Stimulated activated CD4-positive, alpha-beta T cell treated with anti-CD3 and anti-CD28 coated beads, Interleukin-12 subunit alpha, Interleukin-12 subunit beta, amount 100 ng/mL, for 48 hours (primary cell): ENCODE measurements around the gene BCL3.
A peak's percentile ranks its signal among the peaks of the same experiment; 100 is the strongest.
"Not testable (repeated sequence)": the region's sequence is repeated elsewhere in the genome, so short reads cannot be mapped to it uniquely, and the experiment has no call there.

Experiments
- DNase-seq, 3 donors: peaks; one replicate each; pipeline ENCODE4 v3.0.0-alpha.2; 2020; ENCODE audit warnings: low read depth in 2 of 3, low spot score in 1 of 3

Gene BCL3

DNA sequence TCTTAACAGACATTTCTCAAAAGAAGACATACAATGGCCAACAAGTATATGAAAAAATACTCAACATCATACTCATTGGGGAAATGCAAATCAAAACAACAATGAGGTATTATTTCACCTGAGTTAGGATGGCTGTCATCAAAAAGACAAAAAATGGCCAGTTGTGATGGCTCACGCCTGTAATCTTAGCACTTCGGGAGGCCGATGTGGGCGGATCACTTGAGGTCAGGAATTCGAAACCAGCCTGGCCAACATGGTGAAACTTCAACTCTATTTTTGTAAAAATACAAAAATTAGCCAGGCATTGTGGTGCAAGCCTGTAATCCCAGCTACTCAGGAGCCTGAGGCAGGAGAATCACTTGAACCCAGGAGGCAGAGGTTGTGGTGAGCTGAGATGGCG is 27.6 kb upstream of the BCL3 start:
- no peak for DNase-seq

DNA sequence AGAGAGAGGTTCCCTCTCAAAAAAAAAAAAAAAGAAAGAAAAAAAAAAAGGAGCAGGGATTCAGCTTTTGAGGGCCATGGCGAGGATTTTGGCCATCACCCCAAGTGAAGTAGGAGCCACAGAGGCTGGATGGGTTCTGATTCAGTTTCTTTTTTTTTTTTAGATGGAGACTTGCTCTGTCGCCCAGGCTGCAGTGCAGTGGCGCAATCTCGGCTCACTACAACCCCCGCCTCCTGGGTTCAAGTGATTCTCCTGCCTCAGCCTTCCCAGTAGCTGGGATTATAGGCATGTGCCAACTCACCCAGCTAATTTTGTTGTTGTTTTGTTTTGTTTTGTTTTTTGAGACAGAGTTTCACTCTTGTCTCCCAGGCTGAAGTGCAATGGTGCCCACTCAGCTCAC is 27.1 kb upstream of the BCL3 start:
- not testable (repeated sequence) for DNase-seq

DNA sequence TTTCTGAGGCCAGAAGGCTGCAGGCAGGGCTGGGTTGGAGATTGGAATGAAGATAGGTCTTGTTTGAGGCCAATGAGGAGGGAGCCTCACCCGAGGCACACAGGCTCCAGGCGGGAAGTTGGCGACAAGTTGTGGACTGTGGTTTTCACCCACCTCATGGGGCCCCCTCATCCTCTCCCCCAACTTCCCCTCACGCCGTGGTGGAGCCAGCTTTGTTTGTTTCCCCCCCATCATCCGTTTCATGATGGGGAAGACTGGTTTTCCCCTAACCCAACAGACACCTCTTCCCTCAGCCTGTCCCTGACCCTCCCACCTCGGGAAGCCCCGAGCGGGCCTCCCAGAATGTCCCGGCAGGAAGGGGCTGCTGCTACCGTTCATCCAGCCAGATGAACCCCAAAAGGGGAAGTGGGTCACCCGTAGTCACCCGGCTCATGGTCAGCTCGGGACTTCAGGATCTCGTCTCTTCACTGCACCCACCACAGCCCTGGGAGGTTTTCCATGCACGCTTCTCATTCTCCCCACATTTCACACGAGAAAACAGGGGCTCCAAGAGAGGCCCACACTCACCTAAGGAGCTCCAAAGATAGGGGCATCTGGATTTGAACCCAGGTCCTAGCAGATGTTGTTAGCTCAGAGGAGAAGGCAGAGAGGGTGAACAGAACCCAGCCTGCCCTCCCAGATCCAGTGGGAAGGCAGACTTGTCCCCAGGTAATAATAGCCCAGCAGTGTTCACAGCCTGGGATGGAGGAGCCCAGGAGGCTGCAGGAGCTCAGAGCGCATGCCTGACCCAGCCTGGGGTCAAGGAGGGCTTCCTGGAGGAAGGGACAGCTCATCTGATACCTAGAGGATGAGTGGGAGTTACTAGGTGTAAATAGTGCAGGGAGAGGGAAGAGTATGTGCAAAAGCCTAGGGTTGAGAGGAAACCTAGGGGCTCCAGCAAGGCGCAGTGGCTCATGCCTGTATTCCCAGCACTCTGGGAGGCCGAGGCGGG is 26.1 kb upstream of the BCL3 start:
- DNase-seq = no peak

DNA sequence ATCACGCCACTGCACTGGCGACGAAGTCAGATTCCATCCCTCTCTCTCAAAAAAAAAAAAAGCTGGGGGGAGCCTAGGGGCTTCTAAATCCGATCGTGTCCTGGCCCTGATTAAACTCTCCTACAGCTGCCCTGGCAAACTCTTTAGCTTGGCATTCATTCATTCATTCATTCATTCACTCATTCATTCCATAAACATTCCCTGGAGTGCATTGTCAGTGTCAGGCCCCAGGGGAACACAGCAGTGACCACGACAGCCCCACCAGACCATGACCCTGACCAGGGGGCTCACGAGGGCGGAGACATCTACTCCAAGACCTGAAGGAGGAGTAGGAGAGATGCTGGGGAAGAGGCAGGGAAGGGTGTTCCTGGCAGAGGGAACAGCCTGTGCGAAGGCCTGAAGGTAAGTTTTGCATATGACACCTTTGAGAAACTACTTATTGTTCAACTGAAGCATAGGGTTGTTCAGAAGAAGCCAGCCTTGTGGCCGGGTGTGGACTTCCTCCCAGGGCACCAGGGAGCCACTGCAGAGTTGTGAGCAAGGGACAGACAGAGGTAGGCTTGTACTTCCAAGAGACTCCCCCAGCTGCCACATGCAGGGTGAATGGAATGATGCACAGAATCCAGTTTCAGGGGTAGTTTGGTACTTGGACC is 25.1 kb upstream of the BCL3 start:
- DNase-seq = no peak

DNA sequence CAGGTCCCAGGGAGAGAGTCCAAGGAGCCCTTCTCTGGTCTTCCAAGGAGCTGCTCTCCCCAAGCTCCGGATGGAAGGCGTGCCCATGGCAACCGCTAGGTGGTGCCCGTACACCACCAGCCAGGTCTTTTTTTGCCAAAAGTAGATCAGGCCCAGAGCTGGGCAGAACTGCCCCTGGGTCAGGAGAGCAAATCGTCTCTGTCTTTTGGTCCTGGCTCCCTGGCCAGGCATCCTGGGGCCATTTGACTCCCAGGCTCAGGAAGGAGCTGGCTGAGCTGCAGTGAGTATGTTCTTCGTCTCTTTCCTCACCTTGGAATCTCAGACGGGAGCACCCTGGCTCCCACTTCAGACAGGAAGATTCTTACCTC is 24.6 kb upstream of the BCL3 start:
- DNase-seq = peak; percentile 69 to 72 (median 71)

DNA sequence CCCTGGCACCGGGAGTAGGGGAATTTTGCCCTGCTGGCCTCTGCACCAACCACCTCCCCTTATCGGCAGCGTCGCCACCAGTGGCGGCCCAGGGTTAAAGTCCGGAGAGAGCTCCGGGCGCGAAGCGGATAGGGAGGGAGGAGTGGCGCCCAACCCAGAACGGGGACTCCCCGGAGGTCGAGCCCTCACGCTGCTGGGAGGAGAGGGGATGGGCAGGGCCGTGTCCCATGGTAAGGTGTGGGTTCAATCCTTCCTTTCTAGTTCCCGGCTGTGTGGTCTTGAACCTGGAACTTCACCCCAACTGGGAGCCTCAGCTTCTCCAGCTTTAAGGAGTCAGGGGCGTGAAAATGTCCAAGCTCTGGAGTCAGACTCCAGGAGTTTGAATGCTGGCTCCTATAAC is 23.3 kb upstream of the BCL3 start:
- no peak for DNase-seq

DNA sequence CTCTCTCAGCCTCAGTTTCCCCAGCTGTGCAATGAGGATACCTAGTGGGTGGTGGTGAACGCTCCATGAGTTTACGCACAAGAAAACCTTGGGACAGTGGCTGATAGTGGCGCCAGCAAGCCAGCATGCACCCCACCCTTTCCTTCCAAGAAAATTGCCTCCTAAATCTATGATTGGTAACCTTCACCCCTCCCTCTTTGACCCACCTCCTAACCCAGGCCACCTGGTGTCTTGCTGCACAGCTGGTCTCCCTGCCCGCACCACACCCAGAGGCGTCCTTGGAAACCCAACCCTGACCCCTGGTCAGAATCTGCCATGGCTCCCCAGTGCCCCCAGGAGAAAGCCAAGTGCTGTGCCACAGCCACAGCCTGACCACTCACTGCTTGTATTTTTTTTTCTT is 22.8 kb upstream of the BCL3 start:
- DNase-seq = no peak

DNA sequence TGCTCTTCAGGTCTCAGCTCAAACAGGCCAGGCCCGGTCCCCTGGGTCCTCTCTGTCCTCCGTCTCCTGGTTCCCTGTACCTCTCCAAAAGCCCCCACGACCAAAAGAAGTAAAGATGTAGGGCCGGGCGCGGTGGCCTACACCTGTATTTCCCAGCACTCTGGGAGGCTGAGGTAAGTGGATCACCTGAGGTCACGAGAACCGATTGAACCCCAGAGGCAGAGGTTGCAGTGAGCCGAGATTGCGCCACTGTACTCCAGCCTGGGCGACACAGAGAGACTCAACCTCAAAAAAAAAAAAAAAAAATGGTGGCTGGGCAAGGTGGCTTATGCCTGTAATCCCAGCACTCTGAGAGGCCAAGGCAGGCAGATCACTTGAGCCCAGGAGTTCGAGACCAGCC is 22.0 kb upstream of the BCL3 start:
- no peak for DNase-seq

DNA sequence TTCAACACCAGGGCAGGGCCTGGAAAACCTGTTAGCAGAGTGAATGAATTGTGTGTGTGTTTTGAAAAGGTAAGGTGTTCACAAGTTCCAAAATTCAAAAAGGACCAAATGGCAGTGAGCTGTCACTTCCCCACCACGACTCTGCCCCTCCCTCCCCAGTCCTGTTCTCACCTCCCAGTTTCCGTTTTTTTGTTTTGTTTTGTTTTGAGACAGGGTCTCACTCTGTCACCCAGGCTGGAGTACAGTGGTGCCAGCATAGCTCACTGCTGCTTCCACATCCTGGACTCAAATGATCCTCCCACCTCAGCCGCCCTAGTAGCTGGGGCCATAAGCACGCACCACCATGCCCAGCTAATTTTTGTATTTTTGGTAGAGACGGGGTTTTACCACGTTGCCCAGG is 20.3 kb upstream of the BCL3 start:
- no peak for DNase-seq

DNA sequence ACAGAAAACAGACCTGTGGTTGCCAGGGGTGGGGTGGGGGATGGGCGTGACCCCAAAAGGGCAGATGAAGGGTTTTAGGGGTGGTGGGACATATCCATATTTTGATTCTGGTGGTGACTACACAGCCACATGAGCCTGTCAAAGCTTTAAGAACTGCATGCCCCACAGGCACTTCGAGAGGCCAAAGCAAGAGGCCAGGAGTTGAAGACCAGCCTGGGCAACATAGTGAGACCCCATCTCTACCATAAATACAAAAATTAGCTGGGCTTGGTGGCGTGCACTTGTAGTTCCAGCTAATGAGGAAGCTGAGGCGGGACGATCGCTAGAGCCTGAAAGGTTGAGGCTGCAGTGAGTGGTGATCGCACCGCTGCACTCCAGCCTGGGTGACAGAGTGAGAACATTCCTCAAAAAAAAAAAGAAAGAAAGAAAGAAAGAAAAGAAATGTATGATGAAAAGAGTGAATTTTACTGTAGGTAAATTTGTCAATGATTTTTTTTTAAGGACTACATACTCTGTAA is 18.9 kb upstream of the BCL3 start:
- DNase-seq = no peak

DNA sequence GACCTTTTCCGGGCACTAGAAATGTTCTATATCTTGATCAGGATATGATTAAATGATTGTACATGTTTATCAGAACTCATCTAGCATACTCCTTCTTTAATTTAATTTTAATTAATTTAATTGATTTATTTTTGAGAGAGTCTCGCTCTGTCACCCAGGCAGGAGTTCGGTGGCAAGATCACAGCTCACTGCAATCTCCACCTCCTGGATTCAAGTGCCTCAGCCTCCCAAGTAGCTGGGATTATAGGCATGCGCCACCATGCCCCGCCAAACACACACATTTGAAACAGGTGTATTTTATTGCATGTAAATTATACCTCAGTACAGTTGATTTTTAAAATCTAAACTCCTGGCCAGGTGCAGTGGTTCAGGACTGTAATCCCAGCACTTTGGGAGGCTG is 17.4 kb upstream of the BCL3 start:
- no peak for DNase-seq

DNA sequence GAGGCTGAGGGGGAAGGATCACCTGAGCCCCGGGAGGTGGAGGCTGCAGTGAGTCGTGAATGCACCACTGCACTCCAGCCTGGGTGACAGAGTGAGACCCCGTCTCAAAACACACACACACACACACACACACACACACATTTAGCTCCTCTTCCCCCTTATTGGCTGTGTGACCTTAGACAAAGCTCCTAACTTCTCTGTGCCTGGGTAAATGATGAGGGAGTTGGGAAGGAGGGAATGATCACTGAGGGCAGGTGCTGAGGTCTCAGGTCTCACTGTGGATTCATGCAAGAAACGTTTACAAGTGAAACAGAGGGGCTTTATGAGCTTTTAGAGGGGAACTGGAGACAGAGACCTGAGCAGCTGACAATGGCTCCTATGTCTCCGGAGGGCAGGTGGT is 16.9 kb upstream of the BCL3 start:
- DNase-seq = no peak

DNA sequence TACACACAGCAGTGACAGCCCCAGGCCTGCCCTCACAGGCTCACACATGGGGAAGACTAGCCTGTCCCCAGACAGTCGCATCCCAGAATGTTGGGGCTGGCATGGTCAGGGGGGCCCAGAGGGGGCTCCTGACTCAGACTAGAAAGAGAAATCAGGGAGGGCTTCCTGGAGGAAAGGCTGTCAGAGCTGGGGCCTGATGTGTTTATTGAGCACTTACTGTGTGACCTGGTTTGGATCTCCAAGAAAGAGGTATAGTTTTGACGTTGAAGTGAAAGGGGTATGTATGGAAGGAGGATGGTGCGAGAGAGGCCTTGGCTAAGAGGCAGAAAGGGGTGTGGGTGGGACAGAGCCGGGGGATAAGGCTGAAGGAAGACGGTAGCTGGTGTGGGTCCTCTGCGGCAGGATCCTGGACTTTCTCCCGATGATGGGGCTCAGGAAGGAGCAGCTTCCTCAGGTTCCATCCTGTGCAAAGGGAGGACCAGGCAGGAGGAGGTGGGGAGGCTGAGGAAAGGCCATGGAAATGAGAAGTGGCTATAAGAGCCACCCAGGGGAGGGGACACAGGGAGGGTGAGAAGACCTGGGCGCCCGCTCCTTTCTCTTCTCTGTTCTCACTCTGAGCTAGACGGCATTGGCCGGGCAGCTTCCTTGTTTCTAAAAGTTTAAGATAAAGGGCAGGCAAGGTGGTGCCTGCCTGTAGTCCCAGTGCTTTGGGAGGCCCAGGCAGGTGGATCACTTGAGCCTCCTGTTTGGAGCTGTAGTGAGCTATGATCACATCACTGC is 16.1 kb upstream of the BCL3 start:
- DNase-seq = no peak

DNA sequence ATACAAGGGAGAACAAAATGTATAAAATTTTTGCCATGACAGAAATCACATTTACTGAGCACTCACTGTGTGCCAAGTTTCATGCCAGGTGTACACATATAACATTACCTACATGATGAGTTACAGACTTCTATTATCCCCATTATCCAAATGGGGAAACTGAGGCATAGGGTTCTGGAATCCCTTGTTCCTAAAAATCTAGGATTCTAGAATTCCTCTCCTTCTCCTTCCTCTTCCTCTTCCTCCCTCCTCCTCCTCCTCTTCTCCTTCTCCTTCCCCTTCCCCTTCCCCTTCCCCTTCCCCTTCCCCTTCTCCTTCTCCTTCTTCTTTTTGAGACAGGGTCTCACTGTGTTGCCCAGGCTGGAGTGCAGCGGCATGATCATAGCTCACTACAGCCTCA is 14.2 kb upstream of the BCL3 start:
- DNase-seq = no peak

DNA sequence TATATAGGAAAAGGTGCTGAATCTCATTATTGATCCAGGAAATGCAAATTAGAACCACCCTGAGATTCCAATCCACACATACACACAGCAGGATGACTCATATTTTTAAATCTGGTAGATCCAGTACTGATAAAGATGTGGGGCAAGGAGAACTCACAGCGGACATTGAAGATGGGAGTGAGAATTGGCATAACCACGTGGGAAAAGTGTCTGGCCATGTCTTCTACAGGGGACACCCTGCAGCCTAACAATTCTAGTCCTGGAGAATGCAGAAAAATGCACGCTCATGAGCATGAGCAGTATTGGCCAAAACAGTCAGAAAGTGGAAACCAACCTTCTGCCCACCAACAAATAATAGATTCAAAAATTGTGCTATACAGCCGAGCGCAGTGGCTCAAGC is 13.5 kb upstream of the BCL3 start:
- DNase-seq = no peak

DNA sequence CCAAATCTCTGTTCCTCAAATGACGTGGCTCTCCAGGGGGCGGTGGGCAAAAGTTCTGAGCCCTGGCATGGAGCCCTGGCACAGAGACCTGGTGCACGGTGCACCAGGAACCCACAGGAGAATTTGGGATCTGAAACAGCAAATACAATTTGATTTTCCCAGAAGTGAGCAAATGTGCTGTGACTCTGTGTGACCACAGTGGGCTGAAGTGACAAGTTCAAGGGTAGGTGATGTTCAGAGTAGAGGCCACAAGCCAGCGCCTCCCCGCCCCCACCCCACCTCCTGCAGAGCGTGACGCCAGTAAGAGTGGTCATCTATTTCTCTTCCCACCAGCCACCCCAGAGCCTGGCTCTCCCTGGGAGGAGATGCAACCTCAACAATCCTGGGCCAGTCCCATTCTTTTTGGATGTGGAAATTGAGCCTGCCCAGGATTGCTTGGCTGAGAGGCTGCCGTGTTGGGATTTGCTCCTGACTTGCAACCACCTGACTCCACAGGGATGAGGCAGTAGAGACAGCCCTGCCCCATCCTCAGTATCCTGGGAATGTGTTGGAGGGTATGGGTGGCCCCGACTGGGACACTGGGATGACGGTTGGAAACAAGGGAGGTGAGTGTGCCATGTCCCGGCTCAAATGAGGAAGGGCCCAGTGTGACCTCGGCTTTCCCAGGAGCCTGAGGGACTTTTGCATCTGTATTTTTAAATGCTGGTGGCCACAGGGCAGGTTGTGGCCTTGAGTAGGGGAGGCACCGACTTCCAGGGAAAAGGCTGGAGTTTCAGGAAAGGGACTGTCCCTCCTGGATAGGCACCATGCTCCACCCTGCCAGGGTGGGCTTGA is 11.1 kb upstream of the BCL3 start:
- DNase-seq = no peak

DNA sequence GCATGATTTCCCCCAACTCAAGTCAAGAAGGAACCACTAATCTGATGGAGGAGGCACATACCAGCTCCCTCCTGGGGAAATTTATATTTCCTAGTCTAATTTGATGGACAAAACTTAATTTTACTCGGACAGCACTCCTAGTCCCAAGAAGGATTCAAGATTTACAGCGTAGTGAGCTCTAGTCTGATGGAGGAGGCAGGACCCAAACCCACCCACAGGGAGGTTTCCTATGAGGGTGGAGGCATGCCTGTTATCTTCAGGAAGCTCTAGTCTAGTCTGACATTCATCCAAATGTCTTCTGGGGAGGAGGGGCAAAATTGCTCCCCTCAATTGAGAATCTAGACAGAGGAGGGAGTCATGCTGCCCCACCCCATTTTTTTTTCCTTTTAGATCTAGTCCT is 10.4 kb upstream of the BCL3 start:
- DNase-seq = no peak

DNA sequence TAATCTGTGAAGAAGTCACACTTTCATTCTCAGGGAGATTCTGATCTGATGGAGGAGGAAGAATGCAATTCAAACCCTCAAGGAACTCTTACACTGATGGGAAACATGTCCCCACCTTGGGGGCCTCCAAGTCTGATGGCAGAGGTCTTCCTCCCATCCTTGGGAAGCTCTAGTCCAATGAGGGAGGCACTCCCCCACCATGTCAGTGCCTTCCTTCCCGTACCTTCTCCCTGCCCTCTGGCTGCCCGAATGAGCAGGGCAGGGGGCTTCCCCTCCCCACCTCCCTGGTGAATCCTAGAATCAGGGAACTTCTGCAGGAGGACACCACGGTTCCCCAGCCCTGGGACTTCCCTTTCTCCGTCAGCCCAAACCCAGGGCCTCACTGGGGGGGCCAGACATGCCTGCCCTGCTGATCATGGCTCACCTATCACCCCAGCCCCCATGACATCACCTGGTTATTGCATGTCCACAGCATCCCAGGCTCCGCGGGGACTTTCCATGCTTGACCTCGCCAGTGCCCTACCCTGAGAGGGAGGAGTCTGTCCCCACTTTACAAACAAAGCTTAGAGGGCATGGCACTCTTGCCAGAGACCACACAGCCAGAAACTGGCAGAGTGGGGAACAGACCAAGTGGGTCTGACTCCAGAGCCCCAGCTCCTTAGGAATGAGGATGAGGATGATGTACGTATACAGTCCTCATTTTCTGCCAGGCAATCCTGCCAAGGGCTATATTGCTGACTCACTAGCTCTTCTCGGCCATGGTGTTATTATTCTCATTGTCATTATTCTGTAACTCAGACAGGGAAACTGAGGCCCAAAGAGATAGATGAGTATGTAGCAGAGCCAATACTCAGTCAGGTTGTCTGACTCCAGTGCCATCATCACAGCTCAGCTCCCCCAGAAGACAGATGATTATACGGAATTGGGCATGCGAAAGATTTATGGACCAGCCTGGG is 9.6 kb upstream of the BCL3 start:
- no peak for DNase-seq

DNA sequence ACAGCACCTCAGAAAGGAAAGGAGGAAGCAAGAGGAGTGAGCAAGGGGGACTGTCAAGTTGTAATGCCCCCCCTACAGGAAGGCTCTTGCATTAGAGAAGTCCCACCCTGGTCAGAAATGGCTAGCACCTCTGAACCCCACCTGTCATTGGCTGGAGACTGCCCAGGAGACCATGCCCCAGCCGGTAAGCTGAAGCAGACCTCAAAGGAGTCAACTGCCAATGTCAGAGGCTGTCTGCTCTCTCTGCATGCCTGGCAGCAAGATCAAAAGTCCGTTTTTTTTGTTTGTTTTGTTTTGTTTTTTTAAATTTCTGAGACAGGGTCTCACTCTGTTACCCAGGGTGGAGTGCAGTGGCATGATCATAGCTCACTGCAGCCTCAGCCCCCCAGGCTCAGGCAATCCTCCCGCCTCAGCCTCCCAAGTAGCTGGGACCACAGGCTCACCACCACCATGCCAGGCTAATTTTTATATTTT is 8.1 kb upstream of the BCL3 start:
- no peak for DNase-seq
